LNCAP (cell line): ENCODE results near the gene ITPKB.

ENCODE experiments used
- CTCF ChIP-seq: fragments of 450-650 bp; IDR thresholded peaks from 2 replicates; pipeline ENCODE4 v1.5.1; 2017; ENCODE audit warnings: mild to moderate bottlenecking

The ITPKB gene

DNA sequence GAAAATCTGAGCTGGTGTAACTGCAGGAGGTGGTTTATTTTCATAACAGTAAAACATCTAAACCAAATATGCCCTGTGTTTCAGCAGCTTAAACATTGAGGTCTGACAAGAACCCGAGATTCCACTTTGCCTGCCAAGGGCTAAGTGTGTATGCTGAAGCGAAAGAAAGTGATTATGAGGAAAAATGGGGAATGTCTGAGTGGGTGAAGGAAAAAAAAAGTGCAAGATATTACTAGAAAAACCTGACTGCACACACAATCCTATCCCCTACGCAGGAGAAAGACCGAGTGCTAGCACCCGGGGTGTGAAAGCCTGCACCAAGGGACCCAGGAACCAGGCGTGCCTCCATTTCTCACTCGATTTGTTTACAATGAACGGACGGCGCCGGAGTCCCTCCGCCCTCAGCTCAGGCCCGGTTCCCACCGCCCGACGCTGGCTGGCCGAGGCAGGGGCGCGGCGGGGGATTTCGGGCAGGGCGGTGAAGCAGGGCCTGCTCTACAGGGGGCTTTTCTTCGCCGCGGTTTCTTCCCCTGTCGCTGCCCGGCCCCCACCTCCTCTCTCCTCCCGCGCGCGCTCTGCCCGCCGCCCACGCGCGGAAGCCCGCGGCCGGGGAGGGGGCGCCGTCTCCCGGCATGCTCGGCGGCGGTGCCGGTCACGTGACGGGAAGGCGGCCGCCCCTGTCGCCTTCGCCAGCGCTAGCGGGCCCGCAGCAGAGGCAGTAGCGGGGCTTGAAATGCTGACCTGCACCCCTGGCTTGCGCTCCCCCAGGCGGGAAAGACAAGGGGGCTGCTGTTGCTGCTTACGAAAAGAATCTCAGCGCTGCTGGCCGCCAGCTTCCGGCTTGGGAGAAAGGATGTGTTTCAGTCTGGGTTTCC lies 35.9 kb downstream of the ITPKB start:
- TF ChIP-seq CTCF: no peak

DNA sequence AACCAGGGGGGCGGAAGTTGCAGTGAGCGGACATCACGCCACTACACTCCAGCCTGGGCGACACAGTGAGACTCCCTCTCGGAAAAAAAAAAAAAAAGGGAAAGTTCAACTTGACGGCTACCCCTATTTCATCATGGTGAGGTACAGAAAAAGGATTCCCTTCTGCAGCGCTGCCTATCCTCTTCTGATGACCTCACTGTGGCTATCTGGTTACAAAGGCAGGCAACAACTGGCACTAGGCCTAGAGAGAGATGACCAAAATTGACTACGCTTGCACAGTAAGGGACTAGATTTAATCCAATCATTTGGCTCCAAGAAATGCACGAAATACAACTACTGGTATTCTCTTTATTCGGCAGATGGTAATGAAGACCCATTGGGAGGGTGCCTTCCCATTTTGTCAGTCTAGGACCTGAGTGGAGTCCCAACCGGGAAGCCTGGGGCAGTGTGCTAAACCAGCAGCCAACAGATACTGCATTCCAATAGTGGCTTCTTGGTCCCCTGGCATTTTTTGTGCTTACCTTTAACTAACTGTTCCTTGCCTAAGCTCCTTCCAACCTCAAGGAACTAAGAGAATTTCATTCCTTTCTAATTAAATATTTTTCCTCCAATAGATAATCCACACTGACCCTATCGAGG lies 36.6 kb downstream of the ITPKB start:
- no peak for TF ChIP-seq CTCF

GRCh38 chr1:226700861-226701260 lies 38.2 kb downstream of the ITPKB start:
- no peak for TF ChIP-seq CTCF

- TF ChIP-seq CTCF: no peak
Measured at GRCh38 chr1:226699166-226699565, 39.9 kb downstream of the ITPKB start.

GRCh38 chr1:226698659-226699058 lies 40.4 kb downstream of the ITPKB start:
- TF ChIP-seq CTCF: no peak

DNA sequence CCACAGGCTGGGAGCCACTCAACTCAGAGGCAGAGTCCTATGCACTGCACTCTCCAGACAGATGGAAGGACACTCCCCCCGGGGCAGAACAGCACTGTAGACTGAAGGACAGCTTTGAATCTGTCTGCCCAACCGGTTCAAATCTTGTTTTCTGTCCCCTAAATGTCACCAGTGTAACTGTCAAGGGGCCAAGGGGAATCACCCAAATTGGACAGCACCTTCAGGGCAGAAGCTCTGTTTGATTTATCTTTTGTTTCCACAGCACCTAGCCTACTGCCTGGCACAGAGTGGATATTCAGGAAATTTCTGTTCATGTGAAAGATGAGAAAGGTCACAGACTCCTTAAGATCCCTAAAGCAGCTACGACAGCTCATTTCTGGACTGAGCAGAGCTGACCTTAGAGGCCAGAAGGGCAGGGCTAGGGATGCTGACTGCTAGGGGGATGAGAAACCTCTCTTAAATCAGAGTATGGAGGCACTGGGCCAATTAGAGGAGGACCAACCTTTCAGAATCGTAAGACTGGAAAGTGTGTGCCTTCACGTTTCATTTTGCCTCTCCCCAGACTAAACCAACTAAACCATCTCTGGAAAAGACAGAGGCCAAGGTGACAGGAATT lies 41.0 kb downstream of the ITPKB start:
- TF ChIP-seq CTCF: no peak

GRCh38 chr1:226697151-226697928 lies 41.7 kb downstream of the ITPKB start:
- no peak for TF ChIP-seq CTCF
